IMR-90 (cell line): ENCODE measurements around the gene FRAS1.

Experiments used
- MAFK ChIP-seq: IDR thresholded peaks from 2 replicates; pipeline ENCODE4 v1.6.1; 2012; ENCODE audit warnings: low read depth, low read length, improper control_type of control experiment
- POLR2A ChIP-seq: IDR thresholded peaks from 2 replicates; pipeline ENCODE4 v1.6.1; 2012; ENCODE audit warnings: mild to moderate bottlenecking, low read depth, low read length
- RAD21 ChIP-seq: IDR thresholded peaks from 2 replicates; pipeline ENCODE4 v1.6.1; 2012; ENCODE audit warnings: low read length, improper control_type of control experiment
- SMC3 ChIP-seq: fragments of 150-350 bp; IDR thresholded peaks from 2 replicates; pipeline ENCODE4 v1.6.1; 2016; ENCODE audit warnings: low read depth, mild to moderate bottlenecking, antibody characterized with exemption, low read length, moderate library complexity
- TF ChIP-seq, protein P1 (sequence below): fragments of 150-350 bp; IDR thresholded peaks from 2 replicates; pipeline ENCODE4 v1.6.1; 2017; ENCODE audit warnings: mild to moderate bottlenecking, antibody characterized with exemption, low read length, low read depth

DNA sequence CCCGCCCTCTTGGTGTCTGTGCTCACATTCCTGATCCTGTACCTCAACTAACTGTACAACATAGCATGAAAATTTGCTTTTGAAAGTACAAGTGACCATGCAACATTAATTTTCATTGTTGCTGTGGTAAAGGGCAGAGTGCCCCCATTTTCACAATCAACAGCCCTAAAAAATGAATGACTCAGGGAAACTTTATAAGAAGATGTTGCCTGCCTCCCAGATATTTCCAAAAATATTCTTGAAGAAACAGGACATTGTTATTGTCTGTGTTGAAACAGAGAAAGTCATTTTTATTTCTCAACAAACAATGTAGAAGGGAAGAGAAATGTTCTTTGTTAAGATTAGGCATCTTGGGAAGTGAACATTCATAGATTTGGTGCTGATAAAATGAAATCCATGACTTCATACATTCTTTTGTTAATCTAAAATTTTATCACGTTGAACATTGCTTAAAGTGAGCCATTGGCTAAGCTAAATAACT, 380.5 kb downstream of the FRAS1 start:
- TF ChIP-seq MAFK (no peak), POLR2A (no peak), RAD21 (no peak), SMC3 (no peak)
- TF ChIP-seq, protein P1, sequence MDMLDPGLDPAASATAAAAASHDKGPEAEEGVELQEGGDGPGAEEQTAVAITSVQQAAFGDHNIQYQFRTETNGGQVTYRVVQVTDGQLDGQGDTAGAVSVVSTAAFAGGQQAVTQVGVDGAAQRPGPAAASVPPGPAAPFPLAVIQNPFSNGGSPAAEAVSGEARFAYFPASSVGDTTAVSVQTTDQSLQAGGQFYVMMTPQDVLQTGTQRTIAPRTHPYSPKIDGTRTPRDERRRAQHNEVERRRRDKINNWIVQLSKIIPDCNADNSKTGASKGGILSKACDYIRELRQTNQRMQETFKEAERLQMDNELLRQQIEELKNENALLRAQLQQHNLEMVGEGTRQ: no peak
